ENCODE data around the gene DCUN1D2. TPM values are rescaled to one million over a fixed set of nuclear protein-coding genes. Genes with fewer than 3 reads are reported as not detected.

DCUN1D2 gene
- polyA plus RNA-seq, 3 donors: 3.1 to 16.7 (median 6.1) TPM

DNA sequence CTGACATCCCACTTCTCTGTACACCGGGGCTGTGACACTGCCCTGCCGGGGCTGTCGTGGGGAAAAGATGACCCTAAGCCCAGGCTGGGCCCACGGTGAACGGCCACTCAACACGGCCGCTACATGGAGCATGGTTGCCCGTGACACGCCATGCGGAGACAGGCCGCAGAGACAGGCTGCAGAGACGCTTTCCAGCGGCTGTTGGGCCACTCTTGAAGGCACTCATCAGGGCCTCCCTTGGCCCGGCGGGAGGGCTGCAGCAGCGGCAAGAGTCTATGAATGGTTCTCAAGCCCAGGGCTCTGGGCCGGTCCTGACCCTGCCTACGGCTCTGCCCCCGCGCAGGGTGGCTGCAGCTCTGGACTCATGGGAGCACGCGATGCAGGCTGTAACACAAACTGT is 59.3 kb downstream of the DCUN1D2 start:
- H3K27ac Mint-ChIP-seq: peak overlapping the region in 1 of 7 donors; percentile 67
- H3K9me3 Mint-ChIP-seq: peaks cover 0 to 4% (median 2%) of the 10 kb centered on the region in 7 donors
- H3K79me2 ChIP-seq (ENCODE audit: insufficient read depth, low read length): no peaks in the 10 kb centered on the region
- no peak overlapping the region for H3K27ac ChIP-seq (ENCODE audit: low read depth in 1 of 2, low read length in 2 of 2)
- no peaks in the 10 kb centered on the region for H3K4me1 ChIP-seq (ENCODE audit: control insufficient read depth in 1 of 2, insufficient read depth in 2 of 2, low read length in 2 of 2)
- no peak for DNase-seq
- H3K4me2 ChIP-seq (replicated peaks; ENCODE audit: extremely low read depth, low read length, poor library complexity, severe bottlenecking): no peak overlapping the region
- H3K4me1 Mint-ChIP-seq: no peaks in the 10 kb centered on the region
- no peaks in the 10 kb centered on the region for H3K36me3 ChIP-seq (replicated peaks in 1 of 2; ENCODE audit: control insufficient read depth in 1 of 2, insufficient read depth in 2 of 2, low read length in 2 of 2)
- no peak overlapping the region for H3K4me3 Mint-ChIP-seq
- H3K36me3 Mint-ChIP-seq: peaks cover 0 to 2% of the 10 kb centered on the region in 2 donors
- H3K27me3 Mint-ChIP-seq (ENCODE audit: low read depth in 3 of 3): peaks cover 0 to 5% (median 0%) of the 10 kb centered on the region in 3 donors
- TF ChIP-seq, protein P1, sequence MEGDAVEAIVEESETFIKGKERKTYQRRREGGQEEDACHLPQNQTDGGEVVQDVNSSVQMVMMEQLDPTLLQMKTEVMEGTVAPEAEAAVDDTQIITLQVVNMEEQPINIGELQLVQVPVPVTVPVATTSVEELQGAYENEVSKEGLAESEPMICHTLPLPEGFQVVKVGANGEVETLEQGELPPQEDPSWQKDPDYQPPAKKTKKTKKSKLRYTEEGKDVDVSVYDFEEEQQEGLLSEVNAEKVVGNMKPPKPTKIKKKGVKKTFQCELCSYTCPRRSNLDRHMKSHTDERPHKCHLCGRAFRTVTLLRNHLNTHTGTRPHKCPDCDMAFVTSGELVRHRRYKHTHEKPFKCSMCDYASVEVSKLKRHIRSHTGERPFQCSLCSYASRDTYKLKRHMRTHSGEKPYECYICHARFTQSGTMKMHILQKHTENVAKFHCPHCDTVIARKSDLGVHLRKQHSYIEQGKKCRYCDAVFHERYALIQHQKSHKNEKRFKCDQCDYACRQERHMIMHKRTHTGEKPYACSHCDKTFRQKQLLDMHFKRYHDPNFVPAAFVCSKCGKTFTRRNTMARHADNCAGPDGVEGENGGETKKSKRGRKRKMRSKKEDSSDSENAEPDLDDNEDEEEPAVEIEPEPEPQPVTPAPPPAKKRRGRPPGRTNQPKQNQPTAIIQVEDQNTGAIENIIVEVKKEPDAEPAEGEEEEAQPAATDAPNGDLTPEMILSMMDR (IDR thresholded peaks at IDR 0.05): no peak
- no peaks in the 10 kb centered on the region for H3K27me3 ChIP-seq (ENCODE audit: control insufficient read depth in 2 of 2, insufficient read depth in 2 of 2, low read length in 2 of 2)
- no peak overlapping the region for H3K9ac ChIP-seq (ENCODE audit: insufficient read depth, low read length, poor library complexity, severe bottlenecking)
- no peaks in the 10 kb centered on the region for H3K9me3 ChIP-seq (replicated peaks in 1 of 2; ENCODE audit: control insufficient read depth in 1 of 2, insufficient read depth in 1 of 2, low read length in 2 of 2)
- no peak overlapping the region for H3K4me3 ChIP-seq (replicated peaks in 1 of 3; ENCODE audit: low read depth in 2 of 3, low read length in 3 of 3)
- intact Hi-C loops (cut with micrococcal nuclease): no loop called here
- H4K20me1 ChIP-seq (ENCODE audit: insufficient read depth, low read length): no peaks in the 10 kb centered on the region
- no peak overlapping the region for H2AFZ ChIP-seq (ENCODE audit: insufficient read depth, low read depth, low read length, poor library complexity, severe bottlenecking)
- 98% methylated on average over 22 of the region's 22 CpGs for WGBS (ENCODE audit: insufficient coverage)

DNA sequence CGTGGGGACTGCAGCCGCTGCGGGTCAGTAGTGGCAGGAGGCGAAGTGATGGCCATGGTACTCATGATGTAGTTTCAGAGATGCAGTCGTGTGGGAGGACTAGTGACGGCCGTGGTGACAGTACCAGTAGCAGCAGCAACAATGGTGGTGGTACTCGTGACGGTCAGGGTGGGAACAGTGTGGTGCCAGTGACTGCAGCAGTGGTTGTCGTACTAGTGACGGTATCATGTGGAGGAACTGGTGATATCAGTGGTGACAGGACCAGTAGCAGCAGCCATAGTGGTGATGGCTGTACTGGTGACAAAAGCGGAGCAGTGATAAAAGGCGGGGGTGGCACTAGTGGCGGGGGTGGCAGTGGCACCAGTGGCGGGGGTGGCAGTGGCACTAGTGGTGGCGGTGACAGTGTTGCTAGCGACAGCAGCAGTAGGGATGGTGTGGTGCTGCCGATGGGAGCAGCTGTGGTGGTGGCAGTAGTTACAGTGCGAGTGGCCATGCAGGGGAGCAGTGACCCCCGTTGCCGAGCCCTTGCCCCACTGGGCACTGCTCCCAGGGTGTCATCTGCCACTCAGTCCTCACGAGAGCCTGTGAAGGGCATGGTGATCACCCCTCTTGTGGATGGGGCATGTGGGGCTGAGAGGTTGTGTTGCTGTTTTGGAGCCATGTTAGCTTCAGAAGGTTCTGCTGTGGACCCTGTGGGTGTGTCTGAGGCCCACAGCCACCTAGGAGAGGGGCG is 60.0 kb downstream of the DCUN1D2 start:
- Histone ChIP-seq H3K79me2 (ENCODE audit: insufficient read depth, low read length) (no peaks in the 10 kb centered on the region), H3K9me3 (replicated peaks in 1 of 2; ENCODE audit: control insufficient read depth in 1 of 2, insufficient read depth in 1 of 2, low read length in 2 of 2) (no peaks in the 10 kb centered on the region), H3K27me3 (ENCODE audit: control insufficient read depth in 2 of 2, insufficient read depth in 2 of 2, low read length in 2 of 2) (no peaks in the 10 kb centered on the region), H3K27ac (ENCODE audit: low read depth in 1 of 2, low read length in 2 of 2) (no peak overlapping the region), H3K4me1 (ENCODE audit: control insufficient read depth in 1 of 2, insufficient read depth in 2 of 2, low read length in 2 of 2) (no peaks in the 10 kb centered on the region), H4K20me1 (ENCODE audit: insufficient read depth, low read length) (no peaks in the 10 kb centered on the region), H3K4me2 (replicated peaks; ENCODE audit: extremely low read depth, low read length, poor library complexity, severe bottlenecking) (no peak overlapping the region), H2AFZ (ENCODE audit: insufficient read depth, low read depth, low read length, poor library complexity, severe bottlenecking) (no peak overlapping the region), H3K4me3 (replicated peaks in 1 of 3; ENCODE audit: low read depth in 2 of 3, low read length in 3 of 3) (no peak overlapping the region), H3K36me3 (replicated peaks in 1 of 2; ENCODE audit: control insufficient read depth in 1 of 2, insufficient read depth in 2 of 2, low read length in 2 of 2) (no peaks in the 10 kb centered on the region), H3K9ac (ENCODE audit: insufficient read depth, low read length, poor library complexity, severe bottlenecking) (no peak overlapping the region)
- DNase-seq: no peak
- Mint-ChIP-seq H3K4me3 (no peak overlapping the region), H3K36me3 (peaks cover 0 to 2% of the 10 kb centered on the region in 2 donors), H3K27me3 (ENCODE audit: low read depth in 3 of 3) (peaks cover 0 to 5% (median 0%) of the 10 kb centered on the region in 3 donors), H3K27ac (no peak overlapping the region), H3K9me3 (peaks cover 0 to 4% (median 0%) of the 10 kb centered on the region in 7 donors), H3K4me1 (no peaks in the 10 kb centered on the region)
- 98% methylated on average over 20 of the region's 23 CpGs for WGBS (ENCODE audit: insufficient coverage)
- TF ChIP-seq, protein P1 (IDR thresholded peaks at IDR 0.05): no peak
- intact Hi-C loops (cut with micrococcal nuclease): no loop called here
